ENCODE measurements around the gene IL1RAPL1.

IL1RAPL1 gene

DNA sequence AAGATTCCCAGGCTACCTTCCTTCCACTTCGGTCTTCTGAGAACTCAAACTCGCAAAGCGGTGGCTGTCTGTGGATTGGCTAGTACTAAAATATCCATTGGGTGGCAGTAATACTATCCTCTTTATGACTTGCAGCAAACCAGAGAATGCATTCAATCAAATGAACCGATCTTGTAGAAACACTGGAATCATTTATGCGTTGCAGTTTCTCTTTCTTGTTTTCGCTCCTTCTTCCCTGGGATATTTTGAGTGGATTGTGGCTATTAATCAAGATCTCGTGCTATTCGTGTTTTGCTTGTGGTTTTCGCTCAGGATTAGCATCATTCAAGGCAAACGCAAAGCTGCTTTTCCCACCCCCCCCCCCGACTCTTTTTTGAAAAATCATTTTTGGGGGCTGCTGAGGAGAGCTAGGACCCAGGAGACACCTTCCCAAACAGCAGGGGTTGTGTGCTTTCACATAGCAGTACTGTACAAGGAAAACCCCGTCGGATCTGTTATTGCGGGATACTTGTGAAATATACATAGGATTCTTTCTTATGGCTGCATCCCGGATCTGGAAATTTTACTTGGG is at the start of gene IL1RAPL1:
TSS of gene IL1RAPL1 (plus strand) at position 466 of the 571 bp plus-strand sequence.
- no peak for DNase-seq

DNA sequence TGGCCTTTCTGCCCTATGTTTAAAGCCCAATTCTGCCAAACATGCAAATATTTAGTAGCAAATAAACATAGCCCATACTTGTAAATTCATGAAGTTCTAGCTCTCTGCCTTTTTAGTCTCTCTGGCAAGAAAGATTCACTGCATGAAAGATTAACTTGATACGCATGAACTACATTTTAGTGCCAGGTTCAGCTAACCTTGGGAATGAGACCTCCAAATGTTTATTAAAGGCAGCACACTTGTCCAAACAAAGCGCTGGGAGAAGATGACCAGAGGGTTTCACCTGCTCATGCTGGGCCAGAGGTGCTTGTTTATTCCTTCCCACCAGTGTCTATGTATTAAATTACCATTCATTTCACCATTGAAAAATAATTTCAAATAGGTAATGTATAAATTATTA is 44.5 kb upstream of the IL1RAPL1 start:
- no peak for DNase-seq

DNA sequence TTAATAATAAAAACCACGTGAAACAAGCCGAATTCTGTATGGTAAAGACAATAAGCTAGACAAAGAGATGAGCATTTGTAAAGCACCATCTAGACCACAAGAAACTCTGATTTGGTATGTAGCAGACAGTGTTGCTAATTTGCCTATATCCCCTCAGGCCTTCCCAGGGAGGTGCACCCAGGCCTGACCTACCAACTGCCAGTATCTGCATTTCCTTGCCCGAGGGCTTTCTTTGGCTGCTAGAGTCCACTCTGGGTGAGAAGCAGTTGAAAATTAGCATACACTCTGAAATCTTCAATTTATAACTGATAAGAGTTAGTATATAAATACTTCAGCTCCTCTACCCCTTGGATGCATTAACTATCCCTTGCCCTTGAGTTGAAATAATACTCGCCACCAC is 37.4 kb upstream of the IL1RAPL1 start:
- DNase-seq = no peak

DNA sequence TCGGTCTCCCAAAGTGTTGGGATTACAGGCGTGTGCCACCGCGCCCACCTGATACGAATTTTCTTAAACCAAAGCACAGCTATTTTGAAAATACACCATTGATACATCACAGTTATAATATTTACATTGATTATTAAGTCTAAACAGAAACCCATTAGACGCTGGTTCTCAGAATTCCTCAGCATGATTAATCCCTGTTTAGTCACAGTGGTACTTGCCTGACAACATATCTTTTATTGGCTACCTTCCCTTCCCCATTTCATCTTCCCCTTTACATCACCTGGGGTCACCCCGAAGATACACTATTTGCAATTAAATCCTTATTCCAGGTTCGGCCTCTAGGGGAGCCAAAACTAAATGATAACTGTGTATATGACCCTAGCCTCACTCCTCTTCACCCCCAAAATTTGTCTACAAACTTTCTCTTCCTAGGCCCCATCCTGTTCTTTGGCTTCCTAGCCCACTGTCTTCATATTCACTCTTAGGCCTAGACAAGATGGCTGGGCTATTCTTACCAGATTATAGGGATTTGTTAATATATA is 36.8 kb upstream of the IL1RAPL1 start:
- DNase-seq = no peak

DNA sequence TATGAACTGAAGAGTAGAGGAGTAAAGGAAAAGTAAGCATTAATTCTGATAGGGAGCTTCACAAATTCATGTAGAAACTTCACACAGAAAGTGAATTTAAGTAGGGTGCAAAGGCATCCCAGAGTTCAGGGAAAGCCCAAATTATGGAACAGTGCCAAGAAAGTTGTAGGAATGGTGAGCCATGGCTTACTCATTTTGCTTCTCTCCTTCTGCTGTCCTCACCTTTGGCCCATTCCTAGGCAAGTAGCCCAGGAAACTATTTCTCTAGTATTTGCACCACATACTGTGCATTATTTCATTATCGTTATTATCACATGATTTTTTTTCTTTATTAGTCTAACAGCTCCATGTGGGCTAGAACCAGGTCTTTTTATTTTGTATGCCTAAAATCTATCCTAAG is 34.9 kb upstream of the IL1RAPL1 start:
- no peak for DNase-seq

DNA sequence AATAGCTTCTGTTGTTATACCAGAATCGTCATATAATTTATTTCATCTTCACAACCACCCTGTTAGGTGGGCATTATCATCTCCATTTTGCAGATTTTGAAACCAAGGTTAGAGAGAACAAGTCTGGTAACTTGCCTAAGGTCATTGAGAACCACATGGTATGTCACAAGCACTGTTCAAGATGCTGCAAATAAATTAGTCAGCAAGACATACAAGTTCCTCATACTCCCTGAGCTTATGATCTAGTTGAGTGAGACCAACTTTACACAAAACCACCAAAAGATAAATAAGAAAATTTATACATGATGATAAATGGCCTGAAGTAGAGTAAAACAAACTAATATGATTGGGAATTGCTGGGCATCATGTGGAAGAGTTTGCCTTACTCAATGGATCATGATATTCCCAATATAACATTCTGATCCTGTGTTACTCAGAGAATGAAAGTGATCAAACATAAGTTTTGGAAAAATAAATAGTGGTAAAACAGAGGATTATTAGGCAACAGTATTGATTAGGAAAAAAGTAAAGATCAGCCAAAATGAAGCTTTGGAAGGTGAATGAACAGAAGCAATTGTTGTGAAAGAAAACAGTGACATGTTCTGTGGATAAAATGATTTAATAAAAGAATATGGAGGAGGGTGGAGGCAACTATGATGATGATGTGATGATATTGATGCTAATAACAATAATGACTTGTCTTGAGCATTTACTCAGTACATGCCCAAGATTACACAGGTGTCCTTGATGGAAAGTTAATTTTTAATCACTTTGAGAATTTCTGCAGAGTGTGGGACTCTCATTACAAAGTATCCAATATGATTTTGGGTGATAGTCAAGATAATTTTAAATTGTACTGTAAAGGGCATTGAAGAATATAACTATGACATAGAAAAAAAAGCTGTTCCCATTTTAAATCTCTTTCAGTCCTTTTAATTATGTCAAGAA is 34.1 kb upstream of the IL1RAPL1 start:
- DNase-seq = no peak

DNA sequence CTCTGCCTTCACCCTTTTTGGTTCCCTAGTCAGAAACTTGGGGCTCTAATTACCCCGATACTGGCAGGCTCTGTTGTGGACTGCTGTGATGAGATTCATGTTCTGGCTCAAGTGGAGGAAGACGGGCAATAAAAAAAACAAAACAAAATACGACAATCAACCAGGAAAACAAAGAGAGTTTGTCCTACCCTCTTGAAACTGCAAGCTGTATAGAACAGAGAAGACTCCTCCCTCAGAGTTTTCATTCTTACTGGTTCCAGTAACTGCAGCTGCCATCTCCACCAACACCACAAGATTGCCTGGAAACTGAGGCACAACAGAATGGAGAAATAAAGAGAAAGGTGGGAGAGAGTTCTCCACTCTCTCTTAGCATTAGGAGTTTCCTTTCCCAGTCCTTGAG is 11.1 kb upstream of the IL1RAPL1 start:
- no peak for DNase-seq

DNA sequence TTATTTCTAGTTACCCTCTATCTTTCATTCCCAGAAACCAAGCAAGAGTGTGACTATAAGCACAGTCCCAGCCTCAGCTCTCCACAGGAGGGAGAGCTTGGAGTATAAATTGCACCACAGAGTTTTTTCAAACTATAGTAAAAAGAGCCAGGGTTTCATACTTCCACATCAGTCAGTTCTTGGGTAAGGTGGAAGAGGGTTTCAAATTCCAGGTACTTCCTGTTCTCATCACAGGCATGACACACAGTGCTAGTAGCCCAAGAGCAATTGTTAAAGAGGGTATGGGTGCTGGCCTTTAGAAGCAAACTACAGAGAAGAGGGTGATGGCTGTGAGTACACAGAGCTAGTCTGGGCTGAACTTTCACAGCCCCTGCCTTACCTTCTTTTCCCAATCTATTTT is 5.7 kb upstream of the IL1RAPL1 start:
- DNase-seq = no peak

DNA sequence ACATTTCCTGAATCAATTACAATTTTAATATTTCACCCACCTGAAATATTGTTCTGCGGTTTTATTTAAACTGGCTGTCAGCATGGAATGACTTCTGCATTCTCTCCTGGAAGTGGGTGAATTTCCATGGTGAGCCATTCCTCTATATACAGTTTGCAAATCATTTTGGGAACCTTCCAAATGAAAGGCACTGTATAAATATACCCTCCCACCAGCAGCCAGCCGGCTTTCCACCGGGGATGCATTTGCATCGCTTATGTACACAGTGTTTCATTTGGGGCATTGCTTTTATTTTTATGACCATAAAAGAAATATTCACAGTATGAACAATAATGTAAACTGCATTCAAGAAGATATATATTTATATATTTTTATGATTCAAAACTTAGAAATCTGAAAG is 4.7 kb upstream of the IL1RAPL1 start:
- no peak for DNase-seq

DNA sequence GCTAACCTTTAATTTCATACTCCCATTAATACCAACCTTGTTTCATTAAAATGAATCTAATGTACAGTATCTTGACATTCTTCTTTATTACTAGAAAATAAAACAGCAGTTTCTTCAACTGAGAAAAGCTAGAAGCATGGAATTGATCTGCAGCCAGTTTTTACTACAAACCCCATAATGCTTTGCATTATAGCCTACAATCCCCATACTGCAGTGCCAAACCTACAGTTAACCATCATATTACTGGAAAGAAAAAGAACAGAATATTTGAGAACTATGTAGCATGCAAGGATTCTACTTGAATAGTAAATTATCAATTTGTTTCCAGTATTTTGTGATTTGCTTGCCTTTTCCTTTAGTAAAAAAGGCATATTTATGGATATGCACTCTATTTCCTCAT is 3.2 kb upstream of the IL1RAPL1 start:
- DNase-seq = no peak

DNA sequence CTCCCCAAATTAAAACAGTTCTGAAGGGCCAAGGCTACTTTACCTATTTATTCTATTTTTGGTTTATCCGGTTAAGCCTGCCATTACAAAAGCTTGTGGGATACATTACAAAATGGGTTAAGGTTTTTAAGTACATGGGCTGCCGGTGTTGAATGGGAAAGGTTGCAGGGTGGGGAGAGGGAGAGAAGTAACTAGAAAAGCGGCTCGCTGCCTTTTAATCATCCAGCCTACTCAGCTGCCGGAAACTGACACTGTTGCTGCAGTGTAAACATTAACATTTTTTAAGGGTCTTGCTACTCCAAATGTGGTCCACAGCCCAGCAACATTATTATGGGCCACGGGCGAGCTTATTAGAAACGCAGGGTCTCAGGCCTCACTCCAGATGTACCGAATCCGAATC is 1.5 kb upstream of the IL1RAPL1 start:
- no peak for DNase-seq

DNA sequence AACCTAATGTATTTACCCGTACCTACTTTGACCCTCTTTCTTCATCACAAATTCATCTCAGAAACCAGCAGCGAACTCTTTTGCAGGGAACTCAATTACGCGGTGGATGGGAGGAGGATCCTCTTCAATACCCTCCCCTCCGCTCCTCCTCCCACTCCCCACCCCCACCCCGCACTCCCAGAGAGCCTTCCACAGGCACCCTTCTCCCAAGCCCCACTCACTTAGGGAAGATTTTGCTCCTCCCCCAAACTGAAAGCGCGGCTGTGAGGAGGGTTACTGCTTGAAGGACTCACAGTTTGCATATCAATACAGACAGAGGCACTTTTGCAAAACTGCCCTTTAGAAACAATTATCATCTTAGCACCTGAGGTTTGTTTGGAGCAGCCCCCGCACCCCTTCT is 960 bp upstream of the IL1RAPL1 start:
- DNase-seq = no peak

DNA sequence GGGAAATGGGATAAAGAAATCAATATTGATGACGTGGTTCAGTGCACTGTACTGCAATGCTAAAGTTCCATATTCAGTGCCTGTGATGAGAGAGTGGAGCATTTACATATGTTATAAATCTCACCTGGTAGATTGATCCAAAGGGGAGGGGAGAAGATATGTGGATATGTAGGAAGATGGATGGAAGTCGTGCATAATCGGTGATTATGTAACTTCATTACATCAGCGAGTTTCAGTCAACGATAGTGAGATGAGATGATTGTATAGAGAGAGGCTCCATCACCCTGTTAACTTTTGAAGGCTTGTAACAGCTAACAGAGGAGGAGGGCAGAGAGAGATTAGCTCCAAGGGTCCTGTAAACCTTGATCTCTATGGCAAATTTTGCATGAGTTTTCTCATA is 1.8 kb downstream of the IL1RAPL1 start:
- no peak for DNase-seq

DNA sequence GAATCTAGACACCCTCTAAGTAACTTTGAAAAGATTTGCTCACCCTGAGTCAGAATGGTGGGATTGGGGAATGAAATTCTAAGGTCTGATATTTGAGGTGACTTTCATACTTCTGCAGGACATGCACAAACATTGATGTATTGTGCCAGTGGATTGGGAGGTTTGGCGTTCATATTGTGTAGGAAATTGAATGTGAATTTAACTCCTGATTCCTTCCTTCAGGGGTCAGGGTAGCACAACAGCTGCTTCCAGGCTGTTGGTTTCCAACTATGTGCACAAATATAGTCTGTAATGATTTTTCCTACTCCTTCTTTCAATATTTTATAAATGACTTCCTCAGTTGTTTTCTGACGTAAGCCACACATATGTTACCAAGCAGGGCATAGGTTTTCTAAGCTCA is 3.1 kb downstream of the IL1RAPL1 start:
- no peak for DNase-seq

DNA sequence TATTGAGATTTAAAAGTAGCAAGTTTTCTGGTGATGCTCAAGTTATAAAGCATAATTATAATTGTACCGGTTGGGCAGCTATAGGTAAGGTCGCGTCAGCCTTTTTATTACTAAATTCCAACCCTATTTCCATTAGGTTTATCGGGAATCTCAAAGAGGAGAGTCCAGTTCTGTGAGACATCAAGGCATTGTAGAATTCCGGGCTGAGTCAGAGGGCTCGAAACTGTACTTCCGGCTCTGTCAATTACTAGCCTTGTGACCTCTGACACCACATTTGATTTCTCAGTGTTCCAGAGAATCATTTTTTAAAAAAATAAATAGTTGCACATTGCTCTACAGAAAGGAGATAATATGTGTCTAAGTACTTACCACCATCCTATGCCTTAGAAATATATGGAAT is 4.3 kb downstream of the IL1RAPL1 start:
- DNase-seq = no peak

DNA sequence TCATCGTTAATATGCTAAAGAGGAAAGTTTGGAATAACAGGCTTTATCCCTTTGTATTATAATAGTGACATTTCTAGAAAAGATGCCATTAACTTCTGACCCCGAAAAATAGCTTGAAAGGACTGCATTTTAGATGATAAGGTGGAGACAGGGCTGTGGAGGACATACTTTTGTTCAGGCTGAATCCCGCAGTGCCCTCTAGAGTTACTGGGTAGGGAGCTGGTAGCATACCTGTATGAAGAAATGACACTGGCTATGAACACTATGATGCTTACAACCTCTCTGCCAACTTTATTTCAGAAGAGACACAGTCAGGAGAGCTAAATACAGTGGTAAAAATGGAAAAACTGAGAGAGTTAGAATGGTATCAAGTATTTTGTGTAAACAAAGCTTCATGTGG is 8.1 kb downstream of the IL1RAPL1 start:
- DNase-seq = no peak

DNA sequence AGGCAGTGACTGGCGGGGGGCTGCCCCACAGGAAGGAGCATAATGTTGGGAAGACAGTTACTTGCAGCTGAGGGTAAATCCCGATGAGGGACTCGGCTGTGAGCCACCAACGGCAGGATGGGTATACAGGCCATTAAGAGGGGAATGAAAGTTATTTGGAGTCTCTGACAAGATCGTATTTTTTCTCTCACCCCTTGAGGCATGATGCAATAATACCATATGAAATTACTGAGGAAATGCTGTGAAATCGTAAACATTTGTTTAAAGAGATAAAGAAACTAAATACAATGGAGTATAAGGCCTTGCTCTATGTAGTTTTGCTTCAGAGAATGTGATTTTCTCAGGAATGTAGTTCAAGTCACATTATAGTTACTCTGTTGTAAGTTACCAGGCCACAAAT is 12.7 kb downstream of the IL1RAPL1 start:
- DNase-seq = no peak

DNA sequence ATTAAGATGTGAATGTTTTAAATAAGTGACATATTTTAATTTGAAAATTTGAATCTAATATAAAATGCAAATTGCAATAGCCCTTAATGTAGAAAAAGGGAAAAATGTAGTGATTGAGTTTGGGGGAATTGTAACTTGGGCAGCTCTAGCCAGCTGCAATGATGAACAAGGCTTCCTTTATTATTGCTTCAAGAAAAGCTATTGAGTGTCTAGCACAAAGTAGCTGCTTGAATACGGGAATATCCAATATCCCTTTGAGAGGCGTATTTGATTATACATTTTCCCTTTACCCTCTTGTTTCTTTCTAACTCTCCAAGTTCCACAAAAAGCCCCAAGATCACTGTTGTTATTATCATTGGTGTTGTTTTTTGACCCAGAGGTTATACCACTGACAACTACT is 21.8 kb downstream of the IL1RAPL1 start:
- no peak for DNase-seq

DNA sequence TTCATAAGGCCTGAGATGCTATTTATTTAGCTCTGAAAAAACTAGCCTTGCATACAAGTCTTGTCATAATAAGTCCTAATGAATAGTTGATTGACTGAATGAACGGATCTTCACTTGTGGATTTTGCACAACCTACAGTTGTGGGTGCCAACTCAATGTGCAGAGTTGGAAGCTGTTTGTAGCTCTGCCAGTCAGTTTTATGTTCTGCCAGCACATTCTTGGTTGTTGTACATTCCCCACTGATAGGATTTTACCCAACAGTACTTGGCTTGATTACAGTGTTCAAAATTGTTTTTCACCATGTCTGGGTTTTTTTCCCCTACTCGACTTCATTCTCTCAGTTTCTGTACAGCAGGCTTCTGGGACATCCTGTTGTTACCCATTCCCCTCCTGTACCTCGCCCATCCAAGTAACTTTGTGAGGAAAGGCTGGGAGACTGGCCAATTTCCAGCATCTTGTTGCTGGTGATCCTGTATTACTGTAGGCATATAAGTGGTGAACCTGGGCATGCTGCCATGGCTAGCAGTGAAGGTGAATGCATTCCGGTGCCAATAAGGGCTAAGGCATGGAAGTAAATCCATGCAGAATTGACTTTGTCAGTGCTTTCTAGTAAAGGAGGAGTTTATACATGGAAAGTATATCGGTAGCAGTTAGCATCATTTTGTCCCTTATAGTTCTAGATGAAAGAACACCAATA is 22.8 kb downstream of the IL1RAPL1 start:
- no peak for DNase-seq

DNA sequence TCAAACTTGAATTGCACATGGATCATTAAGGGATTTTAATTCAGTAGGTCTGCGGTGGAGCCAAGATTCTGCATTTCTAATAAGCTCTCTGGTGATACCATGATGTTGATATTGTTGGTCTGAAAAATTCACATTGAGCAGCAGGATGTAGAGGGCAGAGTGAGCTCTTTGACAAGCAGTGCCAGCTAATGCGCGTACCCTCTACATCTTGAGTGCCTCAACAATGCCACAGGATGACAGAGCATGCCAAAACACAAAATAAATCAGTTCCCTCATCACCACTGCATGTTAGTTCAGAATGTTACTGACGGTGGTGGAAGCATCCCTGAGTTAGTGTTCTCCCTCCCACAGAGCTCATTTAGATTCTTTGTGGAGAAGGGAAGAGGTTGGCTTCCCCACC is 23.5 kb downstream of the IL1RAPL1 start:
- DNase-seq = no peak

DNA sequence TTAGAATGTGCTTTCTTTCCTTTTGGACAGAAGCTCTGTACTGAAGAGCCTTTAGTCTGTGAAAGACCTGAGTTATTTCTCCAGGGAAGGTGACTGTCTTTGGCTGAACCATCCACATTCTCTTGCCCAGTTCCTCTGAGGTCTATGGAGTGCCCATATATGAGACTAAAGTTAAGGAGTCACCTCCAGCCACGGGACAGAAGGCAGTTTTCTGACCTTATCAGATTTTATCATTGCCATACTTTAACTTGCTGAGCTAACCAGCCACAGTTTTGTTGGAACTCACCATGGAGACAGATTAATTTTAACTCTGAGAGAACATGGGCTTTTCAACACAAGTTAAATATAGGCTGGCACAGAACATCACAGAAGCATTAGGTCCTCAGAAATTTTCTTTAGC is 26.3 kb downstream of the IL1RAPL1 start:
- DNase-seq = no peak

DNA sequence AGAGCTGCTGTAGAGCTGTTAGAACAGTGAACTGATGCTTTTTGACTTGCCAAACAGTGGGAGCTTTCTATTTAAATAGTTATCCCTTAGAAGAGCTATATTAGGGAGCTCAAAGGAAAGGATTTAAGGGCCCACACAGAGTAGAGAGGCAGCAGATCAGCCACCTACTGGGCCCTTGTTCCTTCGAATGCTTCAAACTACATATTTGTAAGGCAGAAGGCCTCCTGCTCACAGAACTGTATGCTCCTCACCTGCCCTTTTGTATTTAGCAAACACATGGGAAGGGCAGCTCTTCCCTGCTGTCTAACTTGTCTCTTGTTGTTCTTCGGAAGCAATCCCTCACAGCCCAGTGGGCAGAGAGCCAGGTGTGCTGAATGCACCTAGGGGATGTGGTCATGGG is 38.0 kb downstream of the IL1RAPL1 start:
- no peak for DNase-seq

DNA sequence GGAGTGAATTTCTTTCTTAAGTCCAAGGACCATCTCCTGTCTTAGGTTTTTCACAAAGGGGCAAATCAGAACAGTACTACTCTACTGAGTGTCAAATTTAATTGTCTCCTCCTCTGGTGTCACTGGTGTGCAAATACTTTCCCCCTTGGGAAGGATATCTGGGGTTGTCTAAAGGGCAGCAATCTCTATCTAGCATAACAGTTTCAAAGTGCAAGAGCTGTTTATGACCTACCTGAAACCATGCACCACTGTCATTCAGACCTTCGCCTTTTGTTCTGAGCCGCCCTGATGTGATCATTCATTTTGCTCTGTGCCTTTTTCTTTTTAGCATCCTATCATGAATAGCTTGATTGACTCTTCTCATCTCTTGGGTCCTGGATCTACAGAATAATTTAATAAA is 39.3 kb downstream of the IL1RAPL1 start:
- no peak for DNase-seq

DNA sequence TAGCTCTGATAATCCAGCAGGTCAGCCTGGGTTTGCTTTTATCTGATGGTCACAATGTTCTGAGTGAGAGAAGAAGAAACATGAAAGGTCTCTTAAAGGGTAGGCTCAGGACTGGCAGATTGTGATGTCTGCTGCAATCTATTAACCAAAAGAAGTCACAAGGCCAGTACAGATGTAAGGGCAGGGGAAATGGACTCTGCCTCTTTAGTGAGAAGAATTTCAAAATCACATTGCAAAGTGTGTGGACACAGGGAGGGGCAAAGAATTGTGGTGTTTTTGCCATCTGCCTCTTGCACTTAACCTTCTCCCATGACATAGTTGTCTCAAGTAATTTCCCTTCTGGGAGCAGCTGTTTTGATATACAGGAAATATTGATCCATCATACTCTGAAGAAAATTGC is 40.9 kb downstream of the IL1RAPL1 start:
- no peak for DNase-seq
